GM21576 (cell line): ENCODE results near the gene PKM.
"Not testable (repeated sequence)": the region's sequence is repeated elsewhere in the genome, so short reads cannot be mapped to it uniquely, and the experiment has no call there.

Source experiments
- ATAC-seq: cut with Tn5 transposase; IDR thresholded peaks from one replicate; pipeline ENCODE4 v1.9.1; 2021; ENCODE audit warnings: mild to moderate bottlenecking, moderate library complexity; ENCODE audit not compliant: unreplicated experiment

The PKM gene

DNA sequence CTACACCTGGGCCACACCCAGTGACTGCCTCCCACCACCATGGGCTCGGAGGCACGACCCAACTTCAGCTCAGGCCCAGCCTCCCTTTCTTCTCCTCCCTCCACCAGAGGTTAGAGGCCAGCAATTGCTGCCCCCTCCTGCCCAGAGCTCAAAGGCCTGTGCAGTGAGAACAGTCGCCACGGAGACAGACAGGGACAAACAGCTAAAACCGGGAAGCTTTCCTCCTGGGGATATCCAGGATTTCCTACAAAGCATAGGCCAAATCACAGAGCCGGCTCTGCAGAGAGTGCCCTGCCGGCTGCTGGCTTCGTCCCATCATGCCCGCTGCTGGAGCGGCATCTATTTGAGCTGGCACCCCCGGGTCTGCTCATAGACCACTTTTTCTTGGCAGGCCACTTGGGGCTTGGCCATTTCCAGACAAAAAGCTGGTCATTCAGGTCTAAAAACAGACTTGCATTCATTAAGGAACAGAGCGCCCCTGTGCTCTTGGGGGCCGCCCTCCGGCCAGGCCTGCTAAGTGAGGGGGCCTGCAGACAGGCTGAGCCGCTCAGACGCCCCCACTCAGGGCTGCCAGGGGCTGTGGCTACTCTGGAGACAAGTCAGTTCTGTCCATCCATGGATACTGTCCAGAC lies 50.9 kb downstream of the PKM start:
- no peak for ATAC-seq

DNA sequence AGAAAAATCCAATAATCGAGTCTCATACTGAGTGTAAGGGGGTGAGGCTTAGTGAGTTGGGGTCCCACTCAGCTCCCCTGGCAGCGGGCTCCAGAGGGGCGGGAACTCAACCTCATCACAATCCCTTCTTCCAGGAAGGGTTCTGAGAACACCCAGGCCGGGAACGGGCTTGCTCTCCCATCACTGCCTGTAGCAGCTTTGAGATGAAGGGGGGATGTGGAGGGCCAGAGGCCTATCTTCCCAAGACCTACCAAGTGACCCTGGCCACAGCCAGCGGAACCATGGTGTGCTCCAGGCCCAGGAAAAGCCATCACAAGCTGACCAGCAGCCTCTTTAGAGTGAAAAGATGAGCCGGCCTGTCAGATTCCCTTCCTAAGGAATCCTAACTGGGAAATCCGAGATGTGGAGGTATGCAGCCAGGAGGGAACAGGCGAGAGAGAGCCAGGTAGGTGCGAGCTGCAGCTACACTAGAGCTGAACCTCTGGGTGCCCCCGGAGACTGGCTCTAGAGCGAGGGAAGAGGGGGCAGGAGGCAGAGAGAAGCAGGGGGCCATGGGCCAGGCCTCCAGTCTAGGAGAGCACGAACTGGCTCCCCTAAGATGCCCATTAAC lies 51.9 kb downstream of the PKM start:
- ATAC-seq, result no peak

DNA sequence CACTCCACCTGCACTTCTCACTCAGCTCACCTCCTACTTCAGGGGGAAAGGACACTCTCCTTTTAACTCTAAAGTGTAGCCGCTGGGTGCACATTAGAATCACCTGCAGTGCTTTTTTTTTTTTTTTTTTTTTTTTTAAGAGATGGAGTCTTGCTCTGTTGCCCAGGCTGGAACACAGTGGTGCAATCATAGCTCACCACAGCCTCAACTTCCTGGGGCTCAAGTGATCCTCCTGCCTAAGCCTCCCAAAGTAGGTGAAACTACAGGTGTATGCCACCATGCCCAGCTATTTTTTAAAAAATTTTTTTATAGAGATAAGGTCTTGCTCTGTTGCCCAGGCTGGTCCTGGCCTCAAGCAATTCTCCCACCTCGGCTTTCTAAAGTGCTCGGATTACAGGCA lies 54.2 kb downstream of the PKM start:
- no peak for ATAC-seq

DNA sequence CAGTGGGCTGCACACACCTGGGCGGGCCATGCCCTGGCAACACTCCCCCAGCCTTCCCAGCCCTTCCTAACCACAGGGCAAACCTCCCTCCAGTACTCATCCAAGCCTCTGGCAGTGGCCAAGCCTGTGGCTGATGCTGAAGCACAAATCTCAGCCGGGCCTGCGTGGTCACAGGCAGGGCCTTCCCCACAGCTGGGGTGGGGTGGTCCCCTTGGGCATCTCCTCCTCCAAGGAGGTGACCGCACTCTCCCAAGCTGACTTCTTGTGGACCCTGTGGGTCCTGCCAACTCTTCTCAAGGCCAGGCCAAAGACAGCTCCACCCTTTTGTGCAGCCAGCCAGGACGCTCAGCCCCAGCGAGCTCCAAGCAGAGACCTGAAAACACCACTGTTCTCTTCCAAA lies 54.8 kb downstream of the PKM start:
- ATAC-seq, result no peak

DNA sequence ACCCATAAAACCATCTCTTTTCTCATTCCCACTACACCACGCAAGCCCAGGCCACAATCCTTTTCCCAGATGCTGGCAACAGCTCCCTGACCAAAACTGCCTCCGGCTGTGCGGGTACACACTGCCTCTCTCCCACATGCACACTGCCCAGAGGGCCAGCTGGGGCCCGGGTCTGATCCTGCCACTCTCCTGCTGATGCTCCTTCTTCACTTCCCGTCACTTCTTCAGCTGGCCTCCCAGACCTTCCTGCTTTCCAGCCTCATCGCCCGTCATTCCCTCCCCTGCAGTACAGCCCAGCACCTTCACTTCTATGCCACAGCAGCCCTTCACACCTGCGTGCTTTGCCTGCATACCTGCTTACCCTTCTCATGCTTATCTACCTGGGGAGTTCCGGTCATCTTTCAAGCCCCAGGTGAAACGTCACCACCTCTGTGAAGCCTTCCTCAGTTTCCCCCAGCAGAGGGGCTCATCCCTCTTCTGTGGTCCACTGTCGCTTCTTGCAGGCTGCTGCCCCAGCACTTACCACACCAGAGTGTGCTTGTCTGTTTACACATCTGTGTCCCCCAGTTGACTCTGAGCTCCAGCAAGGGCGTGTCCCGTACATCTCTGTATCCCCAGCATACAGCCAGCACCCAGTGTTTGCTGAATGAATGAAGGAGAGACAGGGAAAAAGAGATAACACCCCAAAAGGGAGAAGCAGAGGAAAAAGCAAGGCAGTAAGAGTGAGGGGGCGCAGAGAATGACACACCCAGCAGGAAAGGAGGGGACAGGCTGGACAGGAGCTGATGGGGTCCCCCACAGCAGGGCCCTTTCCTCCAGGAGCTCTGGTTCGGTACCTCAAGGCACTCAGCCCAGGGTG lies 55.6 kb downstream of the PKM start:
- no peak for ATAC-seq

DNA sequence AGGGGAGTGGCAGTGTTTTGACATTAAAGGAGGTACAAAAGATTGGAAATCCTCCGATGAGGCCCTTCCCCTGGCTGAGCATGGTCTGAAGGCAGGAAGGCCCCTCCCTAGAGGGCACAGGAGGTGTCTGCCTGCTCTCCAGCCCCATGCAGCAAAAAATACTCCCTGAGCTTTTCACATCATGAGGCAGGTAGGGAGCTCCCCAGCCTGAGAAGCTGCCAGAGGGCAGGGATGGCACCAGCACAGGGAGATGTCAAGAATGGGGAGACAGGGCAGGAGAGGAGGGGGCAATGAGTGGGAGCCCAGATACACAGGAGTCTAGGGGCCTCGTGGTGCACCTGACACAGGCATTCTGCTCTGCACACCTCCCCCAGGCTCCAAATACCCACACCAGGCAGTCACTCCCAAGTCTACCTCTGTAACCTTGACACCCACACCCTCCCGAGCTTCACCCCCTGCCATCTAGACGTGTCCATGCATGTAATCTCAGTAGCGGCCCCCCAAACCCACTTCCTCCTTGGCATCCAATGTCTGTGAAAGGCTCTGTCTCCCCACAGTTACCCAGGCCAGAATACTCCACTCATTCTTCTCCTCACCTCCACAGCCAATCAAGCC lies 56.3 kb downstream of the PKM start:
- no peak for ATAC-seq

DNA sequence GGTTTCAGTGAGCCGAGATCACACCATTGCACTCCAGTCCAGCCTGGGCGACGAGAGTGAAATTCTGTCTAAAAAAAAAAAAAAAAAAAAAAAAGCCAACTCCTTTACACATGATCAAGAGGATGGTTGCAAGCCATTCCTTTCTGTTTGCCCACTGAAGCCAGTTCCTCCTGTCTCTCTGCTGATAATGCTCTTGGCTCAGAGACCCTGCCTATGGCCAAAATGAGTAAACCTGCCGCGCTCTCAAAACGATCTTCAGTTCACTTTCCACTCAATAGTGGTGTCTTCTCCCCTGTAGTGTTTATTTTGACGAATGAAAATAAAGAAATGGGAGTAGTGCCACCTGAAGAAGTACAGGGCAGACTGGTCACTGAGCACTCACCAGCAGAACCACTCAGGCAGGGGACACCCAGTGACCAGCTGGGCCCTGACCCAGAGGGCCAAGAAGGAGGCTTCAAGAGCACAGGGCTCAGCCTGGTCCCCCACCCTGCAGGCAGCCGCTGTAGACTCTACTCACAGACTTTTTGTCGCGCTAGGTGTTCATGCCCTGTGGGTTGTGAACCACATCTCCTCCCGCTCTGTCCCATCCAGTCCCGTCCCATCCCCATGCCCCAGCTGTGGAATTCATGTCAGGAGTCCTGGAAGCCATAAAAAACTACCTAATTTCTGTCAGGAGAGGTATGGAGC lies 57.0 kb downstream of the PKM start:
- ATAC-seq, result no peak

DNA sequence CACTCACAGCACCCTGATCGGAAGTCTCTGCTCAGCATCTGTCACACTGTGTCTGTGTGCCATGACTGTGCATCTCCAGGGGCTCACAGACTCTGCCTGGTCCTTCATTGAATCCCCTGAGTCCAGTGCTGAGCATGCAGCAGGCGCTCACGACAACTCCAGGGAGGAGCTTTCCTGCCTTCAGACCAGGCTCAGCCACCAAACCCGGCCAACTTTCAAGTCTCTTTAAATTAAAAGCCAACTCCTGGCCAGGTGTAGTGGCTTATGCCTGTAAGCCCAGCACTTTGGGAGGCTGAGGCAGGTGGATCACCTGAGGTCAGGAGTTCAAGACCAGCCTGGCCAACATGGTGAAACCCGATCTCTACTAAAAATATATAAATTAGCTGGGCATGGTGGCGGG lies 57.6 kb downstream of the PKM start:
- ATAC-seq, result no peak

DNA sequence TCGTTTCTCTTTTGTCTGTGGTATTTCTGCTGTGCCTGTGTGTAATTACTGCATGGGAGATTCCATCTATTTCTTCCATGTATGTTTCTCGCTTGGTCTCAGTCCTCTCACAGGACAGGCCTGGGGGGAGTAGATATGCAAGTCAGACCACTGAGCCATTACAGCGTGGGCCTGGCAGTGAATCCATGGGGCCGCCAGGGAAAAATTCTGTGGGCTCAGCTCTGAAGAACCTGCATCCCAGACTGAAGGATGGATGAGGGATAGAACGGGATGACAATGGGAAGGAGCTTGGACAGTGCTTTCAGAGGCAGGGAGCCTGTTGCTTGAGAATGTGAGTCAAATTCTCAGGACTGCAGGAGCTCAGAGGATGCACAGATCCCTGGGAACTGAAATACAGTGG lies 58.2 kb downstream of the PKM start:
- no peak for ATAC-seq

DNA sequence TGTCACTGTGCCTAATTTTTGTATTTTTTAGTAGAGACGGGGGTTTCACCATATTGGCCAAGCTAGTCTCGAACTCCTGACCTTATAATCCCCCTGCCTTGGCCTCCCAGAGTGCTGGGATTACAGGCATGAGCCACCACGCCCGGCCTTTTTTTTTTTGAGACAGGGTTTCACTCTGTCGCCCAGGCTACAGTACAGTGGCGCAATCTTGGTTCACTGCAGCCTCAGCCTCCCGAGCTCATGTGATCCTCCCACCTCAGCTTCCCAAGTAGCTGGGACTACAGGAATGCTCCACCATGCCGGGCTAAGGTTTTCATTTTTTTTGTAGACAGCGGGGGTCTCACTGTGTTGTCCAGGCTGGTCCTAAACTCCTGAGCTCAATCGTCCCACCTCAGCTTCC lies 59.0 kb downstream of the PKM start:
- ATAC-seq, result not testable (repeated sequence)

DNA sequence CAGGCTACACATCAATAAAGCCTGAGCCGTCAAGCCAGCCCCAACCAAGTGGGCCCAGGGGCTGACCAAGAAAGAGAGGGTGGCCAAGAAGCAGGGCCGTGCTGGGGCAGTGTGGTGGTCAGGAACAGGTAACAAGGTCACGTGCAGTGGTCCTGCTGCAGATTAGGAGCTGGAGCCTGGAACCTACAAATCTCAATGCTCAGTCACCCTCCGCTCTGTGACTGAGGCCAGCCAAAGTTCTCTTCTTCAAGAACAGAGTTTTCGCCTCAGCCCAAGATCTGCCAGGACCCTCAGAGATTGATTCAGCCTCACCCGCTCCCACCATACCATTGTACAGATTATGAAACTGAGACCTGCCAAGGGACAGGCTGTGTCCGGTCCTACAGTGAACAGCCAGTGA lies 60.3 kb downstream of the PKM start:
- no peak for ATAC-seq

DNA sequence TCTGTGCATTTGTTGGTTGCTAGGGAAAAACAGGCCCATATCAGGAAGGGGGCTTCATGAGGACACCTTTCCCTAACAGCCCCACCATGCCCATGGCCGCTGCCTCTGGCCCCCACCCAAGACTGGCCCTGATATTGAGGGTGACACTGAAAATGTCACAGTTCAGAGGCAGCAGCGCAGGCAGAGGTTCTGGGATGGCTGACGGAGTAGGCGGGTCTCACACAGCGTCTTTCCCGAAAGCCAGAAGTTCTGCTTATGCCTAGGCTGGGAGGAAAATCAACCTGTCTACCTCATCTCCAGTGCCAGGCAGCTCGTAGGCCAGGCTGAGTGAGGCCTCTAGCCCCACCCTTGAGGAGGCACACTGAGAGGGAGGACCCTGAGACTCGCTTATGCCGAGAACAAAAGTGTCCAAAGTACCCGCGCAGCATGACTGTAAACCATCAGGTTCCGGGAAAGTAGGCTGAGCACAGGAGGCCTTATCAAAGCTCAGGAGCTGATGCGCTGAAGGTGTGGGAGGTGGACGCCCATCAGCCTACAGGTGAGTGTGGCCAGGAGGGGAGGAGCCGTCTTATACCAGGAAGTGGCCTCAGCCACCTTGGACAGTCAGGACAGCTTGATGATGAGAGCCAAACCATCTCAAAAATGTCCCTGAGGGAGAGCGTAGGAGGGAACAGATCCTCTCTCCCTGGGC lies 60.9 kb downstream of the PKM start:
- no peak for ATAC-seq

DNA sequence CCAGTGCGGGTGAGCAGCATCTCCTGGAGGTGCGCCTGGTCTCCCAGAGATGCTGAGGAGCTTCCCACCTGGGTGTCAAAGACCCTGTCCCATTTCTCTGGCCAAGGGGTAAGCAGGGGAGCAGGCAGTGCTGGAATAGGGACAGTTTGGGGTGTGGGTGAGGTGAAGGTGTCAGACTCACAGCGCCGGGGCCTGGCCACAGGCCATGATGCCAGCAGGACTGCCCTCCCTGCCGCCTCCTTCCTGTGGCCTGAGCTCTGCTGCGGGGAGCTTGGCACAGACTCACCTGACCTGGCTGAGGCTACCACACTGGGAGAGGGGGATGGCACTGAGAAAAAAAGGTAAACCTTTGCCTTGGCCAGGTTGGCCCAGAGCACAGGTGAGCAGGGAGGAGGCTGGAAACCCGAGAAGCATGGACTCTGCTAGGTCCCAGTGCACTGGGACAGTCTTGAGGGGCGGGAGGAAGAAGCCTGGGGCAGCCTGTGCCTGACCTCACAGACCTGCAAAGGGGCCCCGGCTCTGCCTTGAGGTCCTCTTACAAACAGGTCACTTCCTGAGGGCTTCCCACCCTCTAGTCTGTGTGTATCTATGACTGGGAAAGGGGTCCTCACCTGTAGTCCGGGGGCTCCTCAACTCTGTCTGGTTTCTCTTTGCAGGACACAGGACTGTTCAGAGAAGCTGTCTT lies 61.6 kb downstream of the PKM start:
- no peak for ATAC-seq

DNA sequence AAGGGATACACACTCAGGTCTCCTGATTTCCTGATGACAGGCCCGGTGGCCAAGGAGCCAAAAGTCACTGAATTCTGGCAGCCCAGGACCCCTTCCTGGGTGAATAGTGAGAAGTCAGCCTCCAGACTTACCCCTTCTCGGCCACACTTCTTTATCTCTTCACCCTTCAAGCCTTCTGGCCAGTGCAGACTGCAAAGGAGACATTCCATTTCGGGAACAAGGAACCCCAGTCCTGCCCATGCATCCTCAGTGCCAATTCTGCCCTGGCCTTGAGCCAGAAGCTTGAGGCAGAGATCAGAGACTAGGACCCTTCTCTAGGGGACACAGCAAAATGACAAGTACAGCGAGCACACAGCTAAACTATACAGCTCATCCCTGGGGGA lies 62.2 kb downstream of the PKM start:
- no peak for ATAC-seq

DNA sequence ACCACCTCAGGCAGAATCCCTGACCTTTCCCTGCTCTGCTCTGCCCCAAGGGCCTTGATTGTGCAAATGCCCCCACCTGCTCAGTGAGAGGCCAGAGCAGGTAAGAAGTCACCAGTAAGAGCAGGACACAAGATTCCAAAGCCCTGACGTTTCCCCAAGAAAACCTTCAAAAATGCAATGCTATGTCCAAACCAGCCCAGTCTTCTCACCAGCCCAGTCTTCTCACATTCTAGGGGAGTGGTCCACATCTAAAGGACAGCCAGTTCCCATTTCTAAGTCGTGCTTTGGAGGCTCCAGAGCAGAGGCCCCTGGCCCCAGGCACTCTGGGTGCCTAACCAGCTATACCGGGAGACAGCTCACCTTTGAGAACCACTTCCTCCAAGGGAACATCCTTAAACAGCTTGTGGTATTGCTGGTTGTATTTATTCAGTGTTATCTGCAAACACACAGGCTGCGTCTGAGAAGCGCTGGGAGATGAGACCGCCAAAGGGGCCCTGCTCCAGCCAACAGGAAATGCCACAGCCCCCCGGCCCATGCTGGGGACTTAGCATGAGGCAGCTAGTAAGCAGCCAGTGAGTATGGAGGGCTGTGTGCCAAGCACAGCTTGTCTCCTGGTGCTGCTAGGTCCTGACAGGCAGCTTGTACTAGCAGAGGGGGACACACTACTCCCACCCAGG lies 62.7 kb downstream of the PKM start:
- no peak for ATAC-seq

DNA sequence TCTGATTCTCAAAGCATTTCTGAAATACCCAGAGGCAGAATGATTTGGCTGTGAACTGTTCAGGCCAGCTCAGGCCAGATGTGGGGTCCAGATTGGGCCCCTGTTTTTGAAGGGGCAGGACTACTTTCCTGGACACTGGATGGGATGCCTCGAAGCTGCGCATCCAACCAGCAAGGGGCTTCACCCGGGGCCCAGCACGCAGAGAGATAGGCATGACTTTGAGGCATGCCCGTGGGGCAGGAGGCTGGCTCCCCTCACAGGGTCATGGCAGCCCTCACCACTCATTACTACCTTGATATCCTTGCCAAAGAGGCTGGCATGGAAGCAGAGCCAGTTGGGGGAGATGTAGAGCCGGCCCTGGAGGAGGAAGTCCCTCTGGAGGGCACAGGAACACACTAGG lies 63.5 kb downstream of the PKM start:
- no peak for ATAC-seq

DNA sequence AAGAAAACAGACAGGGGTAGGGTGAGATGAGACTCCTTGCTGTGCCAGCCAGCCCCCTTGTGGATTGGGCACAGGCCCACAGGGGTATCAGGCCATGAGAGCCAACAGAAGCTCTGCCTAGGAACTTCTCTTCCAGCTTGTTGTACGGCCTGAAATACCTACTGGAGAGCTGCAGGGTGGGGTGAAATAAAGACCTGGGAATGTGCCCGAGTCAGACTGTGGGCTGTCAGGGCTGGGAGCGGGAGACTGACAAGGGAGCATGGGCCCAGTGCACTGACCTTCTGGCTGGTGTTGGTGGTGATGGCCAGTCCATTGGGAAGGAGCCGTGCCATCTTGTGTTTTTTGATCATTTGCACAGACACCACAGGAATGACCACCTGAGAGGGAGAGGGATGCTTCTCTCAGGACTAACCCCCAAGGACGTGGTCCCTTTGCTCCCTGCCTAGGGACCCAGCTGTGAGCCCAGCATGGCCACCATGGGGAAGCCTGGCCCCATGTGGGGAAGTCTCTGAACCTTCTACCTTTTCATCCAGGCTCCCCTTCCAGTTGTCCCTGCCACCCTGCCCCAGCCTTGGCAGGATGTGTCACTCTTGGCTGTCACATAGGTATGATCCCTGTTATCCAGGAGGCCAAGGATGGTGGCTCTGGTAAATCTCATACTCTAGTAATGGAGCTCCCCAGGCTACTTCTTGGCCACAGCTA lies 64.1 kb downstream of the PKM start:
- no peak for ATAC-seq

DNA sequence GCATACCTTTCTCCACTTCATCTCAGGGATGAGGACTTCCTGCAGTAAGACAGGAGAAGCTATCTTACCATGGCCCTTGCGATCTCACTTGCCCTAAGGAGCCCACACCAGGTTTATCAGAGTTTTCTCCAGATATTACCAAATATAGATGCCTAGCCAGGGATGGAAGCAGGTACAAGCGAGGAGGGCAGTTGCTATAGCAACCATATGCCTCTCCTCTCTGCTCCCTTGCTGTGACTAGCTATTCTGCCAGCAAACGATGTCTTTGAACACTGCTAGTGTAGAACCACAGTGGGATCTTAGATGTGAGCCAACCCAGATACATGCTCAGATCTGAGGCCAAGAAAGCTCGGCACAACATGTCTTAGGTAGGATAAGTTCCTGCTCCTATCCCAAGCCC lies 67.3 kb downstream of the PKM start:
- no peak for ATAC-seq

DNA sequence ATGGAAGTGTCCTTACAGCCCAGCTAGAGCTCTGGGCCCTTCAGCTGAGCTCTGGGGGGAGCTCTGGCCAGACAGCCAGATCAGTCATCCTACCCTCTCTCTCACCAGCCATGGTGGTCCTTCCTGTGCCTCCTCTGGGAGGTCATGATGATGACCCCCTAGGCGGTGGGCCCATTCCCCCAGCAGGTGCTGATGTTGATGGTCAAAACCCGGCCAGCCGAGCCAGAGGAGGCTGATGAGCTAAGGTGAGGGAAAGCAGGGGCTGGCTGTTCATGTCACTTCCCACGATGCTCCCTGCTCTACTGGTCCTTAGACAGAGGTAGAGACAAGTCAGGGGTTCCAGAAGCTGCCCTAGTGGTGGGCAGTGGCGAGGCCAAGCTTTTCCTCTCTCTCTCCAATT lies 68.4 kb downstream of the PKM start:
- ATAC-seq, result no peak
